ENCODE data around the gene BMPR2. TPM values are rescaled to one million over a fixed set of nuclear protein-coding genes. Genes with fewer than 3 reads are reported as not detected.
A peak's percentile ranks its signal among the peaks of the same experiment; 100 is the strongest.

BMPR2 gene
- total and polyA plus RNA-seq, 2 of the 4 experiments (the other 2 are of a cell fraction) = 17.0 to 30.1 TPM

DNA sequence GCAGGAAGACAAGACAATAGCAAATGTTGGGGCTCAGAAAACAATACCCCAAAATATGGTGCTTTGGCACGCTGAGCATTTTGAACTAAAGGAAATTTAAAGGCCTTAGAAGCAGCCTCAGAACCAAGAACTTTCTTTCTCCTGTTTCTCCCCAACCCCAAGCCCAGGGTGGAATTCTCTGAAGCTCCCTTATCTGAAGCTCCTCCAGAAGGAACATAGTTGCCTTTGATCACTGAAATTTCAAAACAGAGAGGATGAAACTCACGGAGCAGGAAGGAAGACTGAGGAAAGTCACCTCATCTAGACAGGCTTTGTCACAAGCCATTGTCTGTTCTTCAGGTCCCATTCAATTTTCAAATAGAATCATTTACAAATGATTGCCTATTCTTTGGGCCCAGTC is 15.5 kb upstream of the BMPR2 start:
- Histone ChIP-seq H2AK5ac (ENCODE audit: low read depth, low read length) (no peak overlapping the region; the same call in 1 of the 2 replicates), H2AFZ (replicated peaks; ENCODE audit: low read length, poor library complexity) (no peak overlapping the region)
- 57% methylated on average over 1 of the region's 2 CpGs; no CpG with 5 or more reads in 1 of the 2 experiments for WGBS, 2 experiments (ENCODE audit: extremely low coverage in 2 of 2, insufficient read length in 1 of 2)

More for the DNA sequence above, 15.5 kb upstream of the BMPR2 start:
- Histone ChIP-seq H3K14ac (replicated peaks; ENCODE audit: low read depth, low read length) (no peak overlapping the region), H2BK15ac (ENCODE audit: low read depth, low read length) (no peak overlapping the region; the same call in 2 of the 3 replicates), H3K9ac (ENCODE audit: low read depth, low read length) (no peak overlapping the region), H3K27ac (ENCODE audit: insufficient read depth, low read length) (no peak overlapping the region), H4K5ac (ENCODE audit: low read depth, low read length) (no peak overlapping the region), H3K4ac (ENCODE audit: low read depth, low read length) (no peak overlapping the region), H3K4me3 (ENCODE audit: insufficient read depth, low read depth, low read length) (no peak overlapping the region), H4K8ac (ENCODE audit: low read depth in 2 of 2, low read length in 2 of 2) (no peak overlapping the region), H2BK120ac (ENCODE audit: low read depth, low read length) (no peak overlapping the region), H3K36me3 (ENCODE audit: control insufficient read depth, insufficient read depth, low read length) (no peaks in the 10 kb centered on the region), H3K18ac (ENCODE audit: low read depth, low read length) (peak overlapping the region; percentile 34), H3K9me3 (ENCODE audit: control insufficient read depth, insufficient read depth, low read length) (no peaks in the 10 kb centered on the region), H3K79me1 (ENCODE audit: low read depth in 1 of 2, low read length in 2 of 2) (no peaks in the 10 kb centered on the region), H3K9me1 (ENCODE audit: insufficient read depth, low read length) (0 out of 2 replicates have a peak, but pooled peaks cover 2% of the 10 kb centered on the region), H4K20me1 (ENCODE audit: insufficient read depth, low read length) (no peaks in the 10 kb centered on the region), H2BK20ac (ENCODE audit: low read depth, low read length) (no peak overlapping the region), H3K56ac (ENCODE audit: extremely low read depth, insufficient read depth, low read length) (no peak overlapping the region), H2BK5ac (ENCODE audit: low read depth, low read length, poor library complexity, severe bottlenecking) (no peak overlapping the region), H2AK9ac (replicated peaks; ENCODE audit: low read depth, low read length, poor library complexity) (no peak overlapping the region), H3K4me2 (ENCODE audit: low read depth, low read length) (no peak overlapping the region), H3K23ac (ENCODE audit: low read depth, low read length) (no peak overlapping the region), H3K4me1 (ENCODE audit: control insufficient read depth, insufficient read depth, low read length) (peaks cover 4% of the 10 kb centered on the region), H4K91ac (ENCODE audit: insufficient read depth, low read depth, low read length) (no peak overlapping the region), H3K27me3 (ENCODE audit: control insufficient read depth, insufficient read depth, low read length) (no peaks in the 10 kb centered on the region)
- DNase-seq (no peak), ATAC-seq (ENCODE audit: low read depth) (no peak)
- BruUV-seq (replicated peaks) = no TSS peak
- in situ Hi-C loops (cut with MboI; ENCODE audit: low sequenced_read_pairs) = no loop called here
- dilution Hi-C loops (cut with HindIII; ENCODE audit: low sequenced_read_pairs, unreplicated experiment) = no loop called here
- TF ChIP-seq, protein P1, sequence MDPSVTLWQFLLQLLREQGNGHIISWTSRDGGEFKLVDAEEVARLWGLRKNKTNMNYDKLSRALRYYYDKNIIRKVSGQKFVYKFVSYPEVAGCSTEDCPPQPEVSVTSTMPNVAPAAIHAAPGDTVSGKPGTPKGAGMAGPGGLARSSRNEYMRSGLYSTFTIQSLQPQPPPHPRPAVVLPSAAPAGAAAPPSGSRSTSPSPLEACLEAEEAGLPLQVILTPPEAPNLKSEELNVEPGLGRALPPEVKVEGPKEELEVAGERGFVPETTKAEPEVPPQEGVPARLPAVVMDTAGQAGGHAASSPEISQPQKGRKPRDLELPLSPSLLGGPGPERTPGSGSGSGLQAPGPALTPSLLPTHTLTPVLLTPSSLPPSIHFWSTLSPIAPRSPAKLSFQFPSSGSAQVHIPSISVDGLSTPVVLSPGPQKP (IDR thresholded peaks at IDR 0.05; ENCODE audit: borderline replicate concordance, low read depth, low read length) = no peak
- no peak for TF ChIP-seq CHD1 (IDR thresholded peaks at IDR 0.05; ENCODE audit: low read depth, low read length)
- TF ChIP-seq FOS (IDR thresholded peaks at IDR 0.05; ENCODE audit: low read depth, low read length) = no peak
- TF ChIP-seq NFE2L2 (IDR thresholded peaks at IDR 0.05; ENCODE audit: low read depth, low read length) = no peak
- TF ChIP-seq SMC3 (IDR thresholded peaks at IDR 0.05; ENCODE audit: low read depth, low read length) = no peak
- no peak for TF ChIP-seq POLR2A (IDR thresholded peaks at IDR 0.05; ENCODE audit: low read depth, low read length)
- no peak for TF ChIP-seq CEBPB (IDR thresholded peaks at IDR 0.05; ENCODE audit: low read depth, low read length)
- TF ChIP-seq MXI1 (IDR thresholded peaks at IDR 0.05; ENCODE audit: borderline replicate concordance, low read depth, low read length) = no peak
- no peak for TF ChIP-seq MAFK (IDR thresholded peaks at IDR 0.05; ENCODE audit: low read depth, low read length)
- no peak for TF ChIP-seq RCOR1 (IDR thresholded peaks at IDR 0.05; ENCODE audit: insufficient replicate concordance, low read length)
- TF ChIP-seq, protein P2, sequence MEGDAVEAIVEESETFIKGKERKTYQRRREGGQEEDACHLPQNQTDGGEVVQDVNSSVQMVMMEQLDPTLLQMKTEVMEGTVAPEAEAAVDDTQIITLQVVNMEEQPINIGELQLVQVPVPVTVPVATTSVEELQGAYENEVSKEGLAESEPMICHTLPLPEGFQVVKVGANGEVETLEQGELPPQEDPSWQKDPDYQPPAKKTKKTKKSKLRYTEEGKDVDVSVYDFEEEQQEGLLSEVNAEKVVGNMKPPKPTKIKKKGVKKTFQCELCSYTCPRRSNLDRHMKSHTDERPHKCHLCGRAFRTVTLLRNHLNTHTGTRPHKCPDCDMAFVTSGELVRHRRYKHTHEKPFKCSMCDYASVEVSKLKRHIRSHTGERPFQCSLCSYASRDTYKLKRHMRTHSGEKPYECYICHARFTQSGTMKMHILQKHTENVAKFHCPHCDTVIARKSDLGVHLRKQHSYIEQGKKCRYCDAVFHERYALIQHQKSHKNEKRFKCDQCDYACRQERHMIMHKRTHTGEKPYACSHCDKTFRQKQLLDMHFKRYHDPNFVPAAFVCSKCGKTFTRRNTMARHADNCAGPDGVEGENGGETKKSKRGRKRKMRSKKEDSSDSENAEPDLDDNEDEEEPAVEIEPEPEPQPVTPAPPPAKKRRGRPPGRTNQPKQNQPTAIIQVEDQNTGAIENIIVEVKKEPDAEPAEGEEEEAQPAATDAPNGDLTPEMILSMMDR (conservative IDR thresholded peaks at IDR 0.05; ENCODE audit: low read depth, low read length) = no peak
- no peak for TF ChIP-seq RAD21 (IDR thresholded peaks at IDR 0.05; ENCODE audit: low read length)
- TF ChIP-seq RFX5 (IDR thresholded peaks at IDR 0.05; ENCODE audit: low read depth, low read length) = no peak
- TF ChIP-seq MAZ (IDR thresholded peaks at IDR 0.05; ENCODE audit: borderline replicate concordance, low read depth, low read length) = no peak
- TF ChIP-seq USF2 (IDR thresholded peaks at IDR 0.05; ENCODE audit: low read depth, low read length) = no peak
- no peak for TF ChIP-seq BHLHE40 (IDR thresholded peaks at IDR 0.05; ENCODE audit: low read depth, low read length)
- ChIA-PET POLR2A (ENCODE audit: unreplicated experiment) (no interaction called here), CTCF (no interaction called here)
- intact Hi-C loops (cut with micrococcal nuclease) = loop anchor here (5.0 kb wide), 1 partner anchor 48 kb away; no protein-coding TSS in a partner anchor
